ENCODE results near the gene NEO1.
"Not testable (repeated sequence)": the region's sequence is repeated elsewhere in the genome, so short reads cannot be mapped to it uniquely, and the experiment has no call there.

Gene NEO1

GRCh38 chr15:73300286-73300685, 248.0 kb downstream of the NEO1 start:
- not testable (repeated sequence) for H3K4me3 Mint-ChIP-seq; DNase-seq (ENCODE audit: low spot score); H3K27me3 Mint-ChIP-seq (ENCODE audit: low read depth); H3K9me3 Mint-ChIP-seq; H3K36me3 Mint-ChIP-seq (ENCODE audit: low read depth); H3K27ac Mint-ChIP-seq
- peaks cover 12% of the 10 kb centered on the region for H3K4me1 Mint-ChIP-seq (ENCODE audit: low read depth)

GRCh38 chr15:73303636-73304035, 251.4 kb downstream of the NEO1 start:
- no peak for DNase-seq (ENCODE audit: low spot score)
- Mint-ChIP-seq H3K9me3 (no peaks in the 10 kb centered on the region), H3K4me1 (ENCODE audit: low read depth) (peaks cover 12% of the 10 kb centered on the region), H3K27ac (no peak overlapping the region), H3K4me3 (no peak overlapping the region), H3K27me3 (ENCODE audit: low read depth) (no peaks in the 10 kb centered on the region), H3K36me3 (ENCODE audit: low read depth) (no peaks in the 10 kb centered on the region)

GRCh38 chr15:73305331-73306211, 253.3 kb downstream of the NEO1 start:
- H3K9me3 Mint-ChIP-seq = no peaks in the 10 kb centered on the region
- DNase-seq (ENCODE audit: low spot score) = no peak
- H3K27me3 Mint-ChIP-seq (ENCODE audit: low read depth) = no peaks in the 10 kb centered on the region
- no peaks in the 10 kb centered on the region for H3K36me3 Mint-ChIP-seq (ENCODE audit: low read depth)
- H3K4me1 Mint-ChIP-seq (ENCODE audit: low read depth) = peaks cover 12% of the 10 kb centered on the region
- H3K27ac Mint-ChIP-seq = no peak overlapping the region
- no peak overlapping the region for H3K4me3 Mint-ChIP-seq

- no peak for DNase-seq (ENCODE audit: low spot score)
- Mint-ChIP-seq H3K4me3 (no peak overlapping the region), H3K27me3 (ENCODE audit: low read depth) (peaks cover 2% of the 10 kb centered on the region), H3K36me3 (ENCODE audit: low read depth) (no peaks in the 10 kb centered on the region), H3K4me1 (ENCODE audit: low read depth) (peaks cover 5% of the 10 kb centered on the region), H3K27ac (no peak overlapping the region), H3K9me3 (no peaks in the 10 kb centered on the region)
These were observed 256.0 kb downstream of the NEO1 start for GRCh38 chr15:73308305-73308704.

- DNase-seq (ENCODE audit: low spot score) = no peak
- H3K27ac Mint-ChIP-seq = no peak overlapping the region
- H3K4me1 Mint-ChIP-seq (ENCODE audit: low read depth) = no peaks in the 10 kb centered on the region
- H3K27me3 Mint-ChIP-seq (ENCODE audit: low read depth) = peaks cover 16% of the 10 kb centered on the region
- H3K9me3 Mint-ChIP-seq = no peaks in the 10 kb centered on the region
- H3K36me3 Mint-ChIP-seq (ENCODE audit: low read depth) = no peaks in the 10 kb centered on the region
- H3K4me3 Mint-ChIP-seq = no peak overlapping the region
These were observed 261.6 kb downstream of the NEO1 start for GRCh38 chr15:73313861-73314260.

- H3K4me3 Mint-ChIP-seq = no peak overlapping the region
- no peak overlapping the region for H3K27ac Mint-ChIP-seq
- no peaks in the 10 kb centered on the region for H3K36me3 Mint-ChIP-seq (ENCODE audit: low read depth)
- H3K27me3 Mint-ChIP-seq (ENCODE audit: low read depth) = peaks cover 18% of the 10 kb centered on the region
- H3K9me3 Mint-ChIP-seq = no peaks in the 10 kb centered on the region
- DNase-seq (ENCODE audit: low spot score) = no peak
- H3K4me1 Mint-ChIP-seq (ENCODE audit: low read depth) = no peaks in the 10 kb centered on the region
These were observed 265.6 kb downstream of the NEO1 start for GRCh38 chr15:73317651-73318462.

- Mint-ChIP-seq H3K27ac (no peak overlapping the region), H3K4me1 (ENCODE audit: low read depth) (no peaks in the 10 kb centered on the region), H3K27me3 (ENCODE audit: low read depth) (peaks cover 18% of the 10 kb centered on the region), H3K4me3 (no peak overlapping the region), H3K9me3 (no peaks in the 10 kb centered on the region), H3K36me3 (ENCODE audit: low read depth) (no peaks in the 10 kb centered on the region)
- no peak for DNase-seq (ENCODE audit: low spot score)
These were observed 266.4 kb downstream of the NEO1 start for GRCh38 chr15:73318463-73319351.

- Mint-ChIP-seq H3K4me3 (no peak overlapping the region), H3K9me3 (no peaks in the 10 kb centered on the region), H3K36me3 (ENCODE audit: low read depth) (no peaks in the 10 kb centered on the region), H3K27ac (no peak overlapping the region), H3K27me3 (ENCODE audit: low read depth) (peaks cover 16% of the 10 kb centered on the region), H3K4me1 (ENCODE audit: low read depth) (no peaks in the 10 kb centered on the region)
- DNase-seq (ENCODE audit: low spot score) = no peak
These were observed 267.4 kb downstream of the NEO1 start for GRCh38 chr15:73319460-73320245.

GRCh38 chr15:73320619-73321180, 268.4 kb downstream of the NEO1 start:
- peaks cover 16% of the 10 kb centered on the region for H3K27me3 Mint-ChIP-seq (ENCODE audit: low read depth)
- H3K4me3 Mint-ChIP-seq = no peak overlapping the region
- no peak for DNase-seq (ENCODE audit: low spot score)
- peaks cover 3% of the 10 kb centered on the region for H3K4me1 Mint-ChIP-seq (ENCODE audit: low read depth)
- H3K36me3 Mint-ChIP-seq (ENCODE audit: low read depth) = no peaks in the 10 kb centered on the region
- no peaks in the 10 kb centered on the region for H3K9me3 Mint-ChIP-seq
- H3K27ac Mint-ChIP-seq = no peak overlapping the region

GRCh38 chr15:73321496-73322450, 269.5 kb downstream of the NEO1 start:
- Mint-ChIP-seq H3K27ac (no peak overlapping the region), H3K9me3 (no peaks in the 10 kb centered on the region), H3K27me3 (ENCODE audit: low read depth) (peaks cover 15% of the 10 kb centered on the region), H3K4me3 (no peak overlapping the region), H3K36me3 (ENCODE audit: low read depth) (no peaks in the 10 kb centered on the region), H3K4me1 (ENCODE audit: low read depth) (peaks cover 4% of the 10 kb centered on the region)
- no peak for DNase-seq (ENCODE audit: low spot score)

- peaks cover 9% of the 10 kb centered on the region for H3K27me3 Mint-ChIP-seq (ENCODE audit: low read depth)
- H3K4me3 Mint-ChIP-seq = no peak overlapping the region
- DNase-seq (ENCODE audit: low spot score) = no peak
- H3K9me3 Mint-ChIP-seq = no peaks in the 10 kb centered on the region
- H3K27ac Mint-ChIP-seq = no peak overlapping the region
- peaks cover 4% of the 10 kb centered on the region for H3K4me1 Mint-ChIP-seq (ENCODE audit: low read depth)
- no peaks in the 10 kb centered on the region for H3K36me3 Mint-ChIP-seq (ENCODE audit: low read depth)
These were observed 270.6 kb downstream of the NEO1 start for GRCh38 chr15:73322665-73323373.

All from T-helper 2 cell treated with Interferon-gamma antibody and Interleukin-4, amounts not matched to agents 5 μg/mL and 100 μg/mL, for 36 hours (primary cell).